DOHH2 (cell line): ENCODE data around the gene DCBLD2.

Source experiments
- H3F3A ChIP-seq: fragments of 200-600 bp; sonication (generic), shearing (Covaris generic); 2 replicates; pipeline ENCODE4 v1.6.0; 2016; ENCODE audit warnings: antibody characterized with exemption, mild to moderate bottlenecking; ENCODE audit not compliant: control insufficient read depth, insufficient read depth
- H3K27ac ChIP-seq: fragments of 200-600 bp; sonication (generic); 2 replicates; pipeline ENCODE4 v1.5.1; 2014; ENCODE audit warnings: low read depth, mild to moderate bottlenecking, low read length, moderate library complexity
- H3K27me3 ChIP-seq: fragments of 200-600 bp; sonication (generic); 2 replicates; pipeline ENCODE4 v1.6.1; 2014; ENCODE audit warnings: mild to moderate bottlenecking, low read length, mixed read lengths; ENCODE audit not compliant: control insufficient read depth
- H3K36me3 ChIP-seq: fragments of 200-600 bp; sonication (generic); 2 replicates; pipeline ENCODE4 v1.6.1; 2014; ENCODE audit warnings: mild to moderate bottlenecking, low read length, moderate library complexity, mixed read lengths; ENCODE audit not compliant: control insufficient read depth
- H3K4me1 ChIP-seq: fragments of 200-600 bp; sonication (generic); 2 replicates; pipeline ENCODE4 v1.6.1; 2014; ENCODE audit warnings: mild to moderate bottlenecking, low read length, mixed read lengths; ENCODE audit not compliant: control insufficient read depth
- H3K4me2 ChIP-seq: fragments of 200-600 bp; sonication (generic); 2 replicates; pipeline ENCODE4 v1.6.0; 2014; ENCODE audit warnings: mild to moderate bottlenecking, low read length, moderate library complexity
- H3K4me3 ChIP-seq: fragments of 200-600 bp; sonication (generic); 2 replicates; pipeline ENCODE4 v1.5.1; 2014; ENCODE audit warnings: mild to moderate bottlenecking, low read length, mixed read lengths
- H3K79me2 ChIP-seq: fragments of 200-600 bp; sonication (generic); 2 replicates; pipeline ENCODE4 v1.6.1; 2014; ENCODE audit warnings: mild to moderate bottlenecking, low read length, mixed read lengths; ENCODE audit not compliant: control insufficient read depth
- H3K9me2 ChIP-seq: fragments of 200-600 bp; sonication (generic); replicated peaks from 2 replicates; pipeline ENCODE4 v1.6.1; 2014; ENCODE audit warnings: mild to moderate bottlenecking, low read length, mixed read lengths; ENCODE audit not compliant: control insufficient read depth
- H3K9me3 ChIP-seq: fragments of 200-600 bp; sonication (generic); 2 replicates; pipeline ENCODE4 v1.6.1; 2014; ENCODE audit warnings: antibody characterized with exemption, low read length, mixed read lengths; ENCODE audit not compliant: control insufficient read depth, insufficient read depth
- H4K20me1 ChIP-seq: fragments of 200-600 bp; sonication (generic); 2 replicates; pipeline ENCODE4 v1.6.0; 2014; ENCODE audit warnings: low read depth, mild to moderate bottlenecking, antibody characterized with exemption, low read length, moderate library complexity; ENCODE audit not compliant: control insufficient read depth, insufficient read depth
- CTCF ChIP-seq: fragments of 200-600 bp; sonication (generic); IDR thresholded peaks from one replicate; pipeline ENCODE4 v1.5.1; 2014; ENCODE audit warnings: antibody characterized with exemption, mild to moderate bottlenecking, low read depth, low read length; ENCODE audit not compliant: poor library complexity, severe bottlenecking
- EZH2phosphoT487 ChIP-seq: fragments of 200-600 bp; sonication (generic); IDR thresholded peaks from 2 replicates; pipeline ENCODE4 v1.6.1; 2017; ENCODE audit warnings: borderline replicate concordance, mild to moderate bottlenecking, antibody characterized with exemption, low read length, moderate library complexity, mixed read lengths

Gene DCBLD2

GRCh38 chr3:98892263-98892662 is 9.2 kb downstream of the DCBLD2 start:
- TF ChIP-seq CTCF (no peak), EZH2phosphoT487 (no peak)
- no peaks in the 10 kb centered on the region for H3K9me2 ChIP-seq
- no peaks in the 10 kb centered on the region for H3K27me3 ChIP-seq
- H4K20me1 ChIP-seq, result 0 out of 2 replicates have a peak, but pooled peaks cover 1% of the 10 kb centered on the region
- no peak overlapping the region for H3K4me3 ChIP-seq
- H3F3A ChIP-seq, result no peaks in the 10 kb centered on the region
- H3K79me2 ChIP-seq, result peaks cover 68% of the 10 kb centered on the region
- H3K9me3 ChIP-seq, result no peaks in the 10 kb centered on the region
- H3K4me2 ChIP-seq, result no peak overlapping the region
- H3K27ac ChIP-seq, result no peak overlapping the region
- no peaks in the 10 kb centered on the region; the same call in 1 of the 2 replicates for H3K36me3 ChIP-seq
- H3K4me1 ChIP-seq, result no peaks in the 10 kb centered on the region; the same call in 1 of the 2 replicates

GRCh38 chr3:98890965-98891910 is 10.3 kb downstream of the DCBLD2 start:
- H3K9me2 ChIP-seq, result no peaks in the 10 kb centered on the region
- H3K27ac ChIP-seq, result no peak overlapping the region
- no peaks in the 10 kb centered on the region for H4K20me1 ChIP-seq
- no peak overlapping the region for H3K4me2 ChIP-seq
- H3K36me3 ChIP-seq, result no peaks in the 10 kb centered on the region; the same call in 1 of the 2 replicates
- H3K4me3 ChIP-seq, result no peak overlapping the region
- peaks cover 64% of the 10 kb centered on the region for H3K79me2 ChIP-seq
- no peaks in the 10 kb centered on the region for H3F3A ChIP-seq
- no peaks in the 10 kb centered on the region for H3K27me3 ChIP-seq
- TF ChIP-seq EZH2phosphoT487, result no peak
- no peaks in the 10 kb centered on the region for H3K9me3 ChIP-seq
- no peaks in the 10 kb centered on the region; the same call in 1 of the 2 replicates for H3K4me1 ChIP-seq

GRCh38 chr3:98890181-98890835 is 11.2 kb downstream of the DCBLD2 start:
- Histone ChIP-seq H3K79me2 (peaks cover 61% of the 10 kb centered on the region), H3K27ac (no peak overlapping the region), H3K27me3 (no peaks in the 10 kb centered on the region), H3K4me2 (no peak overlapping the region), H4K20me1 (no peaks in the 10 kb centered on the region), H3K9me3 (no peaks in the 10 kb centered on the region), H3K9me2 (no peaks in the 10 kb centered on the region), H3F3A (no peaks in the 10 kb centered on the region), H3K36me3 (no peaks in the 10 kb centered on the region; the same call in 1 of the 2 replicates), H3K4me3 (no peak overlapping the region), H3K4me1 (no peaks in the 10 kb centered on the region; the same call in 1 of the 2 replicates)
- TF ChIP-seq CTCF (no peak), EZH2phosphoT487 (no peak)
